Stimulated activated CD8-positive, alpha-beta memory T cell treated with anti-CD3 and anti-CD28 coated beads, Interleukin-7, amount 100 ng/mL, for 48 hours (primary cell): ENCODE results near the gene EPM2A.

ENCODE experiments used
- DNase-seq, 2 donors: peaks; one replicate each; pipeline ENCODE4 v3.0.0-alpha.2; 2020; ENCODE audit warnings: low read depth in 1 of 2; ENCODE audit errors: extremely low read depth in 1 of 2

Gene EPM2A

DNA sequence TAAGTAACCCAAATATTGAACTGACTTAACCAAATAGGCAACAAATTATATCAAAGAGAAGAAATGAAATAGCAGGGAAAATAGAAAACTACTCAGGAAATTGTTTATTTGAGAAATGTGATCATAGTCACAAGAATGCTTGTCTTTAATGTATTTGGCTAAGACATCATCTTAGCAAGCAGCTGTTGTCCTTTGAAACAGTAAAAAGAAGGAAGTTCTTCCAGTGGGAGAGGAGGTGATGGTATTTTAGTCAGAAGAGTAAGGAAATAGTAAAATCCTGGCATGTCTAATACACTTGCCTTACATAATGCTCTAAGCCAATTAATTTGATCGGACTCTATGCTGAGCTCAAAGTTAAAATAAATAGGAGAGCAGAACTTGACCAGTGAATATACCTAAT, 126.5 kb downstream of the EPM2A start:
- DNase-seq: no peak

DNA sequence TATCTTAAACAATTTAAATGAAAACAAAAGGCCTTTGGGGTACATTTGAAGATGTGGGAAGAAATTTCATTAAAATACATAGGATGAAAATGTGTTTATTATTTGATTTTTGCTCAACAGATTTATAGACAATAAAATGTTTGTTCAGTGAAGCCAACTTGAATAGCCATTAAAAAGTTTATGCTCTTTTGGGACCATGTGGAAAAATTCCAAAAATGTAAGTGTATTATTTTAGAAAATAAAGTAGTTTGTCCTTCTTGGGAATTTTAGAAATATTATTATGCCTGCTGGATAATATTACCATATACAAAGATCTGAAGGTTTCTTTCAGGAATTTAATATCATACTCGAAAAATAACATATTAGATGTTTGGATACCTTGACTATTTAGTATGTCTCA, 131.3 kb downstream of the EPM2A start:
- DNase-seq: no peak

DNA sequence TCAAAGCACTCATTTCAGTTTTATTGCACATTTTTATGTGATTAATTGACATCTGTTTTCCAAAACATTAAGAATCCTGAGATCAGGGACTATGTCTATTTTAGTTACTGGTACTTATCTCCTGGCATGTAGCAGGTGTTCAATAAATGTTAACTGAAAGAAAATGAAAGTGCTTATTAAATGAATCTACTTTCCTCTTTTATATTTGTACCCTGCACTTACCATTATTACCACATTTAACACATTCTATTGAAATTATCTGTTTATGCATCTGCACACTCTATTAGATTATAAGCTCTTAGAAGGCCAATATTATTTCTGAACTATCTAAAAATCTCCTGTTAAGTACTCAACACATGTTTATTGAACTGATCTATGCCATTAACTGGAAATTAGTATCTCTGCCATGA, 131.9 kb downstream of the EPM2A start:
- no peak for DNase-seq

DNA sequence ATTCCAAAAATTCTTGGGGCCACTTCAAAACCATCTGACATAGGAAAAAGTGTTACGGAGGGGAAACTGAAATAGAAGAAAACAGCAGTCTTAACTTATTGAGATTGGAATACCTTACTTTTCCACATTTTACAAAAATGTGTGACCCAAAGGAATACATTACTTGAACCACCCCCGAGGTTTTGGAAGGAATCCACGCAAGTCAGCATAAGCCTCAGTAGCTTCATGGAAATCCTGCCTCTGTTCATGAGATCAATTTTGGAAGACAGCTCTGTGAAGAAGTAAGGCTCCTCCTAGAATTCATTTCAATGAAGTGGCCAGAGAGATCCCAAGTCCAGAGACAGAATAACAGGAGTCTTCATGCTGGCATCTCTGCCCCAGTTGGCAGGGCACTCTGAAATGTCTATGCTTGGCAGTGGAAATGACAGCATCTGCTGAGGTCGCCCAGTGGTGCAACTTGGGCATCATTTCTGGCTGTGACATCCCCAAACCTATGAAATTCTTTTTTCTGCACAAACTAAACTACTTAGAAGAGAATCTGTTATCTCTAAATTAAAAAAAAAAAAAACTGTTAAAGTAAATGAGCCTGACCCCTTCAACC, 132.5 kb downstream of the EPM2A start:
- DNase-seq: no peak

DNA sequence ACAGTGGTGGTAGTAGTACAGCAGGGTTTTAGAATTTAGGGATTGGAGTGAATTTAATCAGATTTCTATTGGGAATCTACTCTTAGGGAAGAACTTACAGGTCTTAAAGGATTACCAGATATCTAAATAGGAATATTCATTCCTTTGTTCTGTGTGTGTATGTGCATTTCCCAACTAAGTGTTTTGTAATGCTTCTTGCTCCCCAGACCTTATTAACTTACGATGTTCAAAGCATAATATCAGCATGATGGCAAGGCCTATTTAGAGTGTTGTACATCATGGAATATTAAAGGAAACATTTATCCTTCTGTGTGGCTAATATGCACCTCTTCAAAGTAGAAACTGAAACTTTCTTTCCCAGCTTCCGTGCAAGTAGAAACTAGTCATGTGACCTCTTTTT, 133.9 kb downstream of the EPM2A start:
- no peak for DNase-seq

DNA sequence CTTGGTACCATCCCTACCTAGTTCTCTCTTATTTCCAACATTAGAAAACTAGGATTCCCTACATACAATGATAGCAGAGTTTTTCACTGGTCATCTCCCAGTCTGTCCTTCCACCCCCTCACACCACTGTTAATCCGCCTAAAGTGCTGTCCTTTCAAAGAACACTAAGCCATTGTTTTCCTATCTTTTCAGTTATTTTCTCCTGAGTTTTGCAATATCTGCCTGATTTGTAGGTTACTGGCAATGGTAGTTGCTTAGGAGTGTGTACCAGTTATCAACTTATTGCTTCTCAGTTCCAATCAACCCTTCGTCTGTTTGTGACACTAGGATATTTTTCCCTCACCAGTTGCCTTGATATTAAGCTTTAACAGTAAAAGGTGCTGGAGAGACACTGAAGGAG, 135.0 kb downstream of the EPM2A start:
- no peak for DNase-seq

DNA sequence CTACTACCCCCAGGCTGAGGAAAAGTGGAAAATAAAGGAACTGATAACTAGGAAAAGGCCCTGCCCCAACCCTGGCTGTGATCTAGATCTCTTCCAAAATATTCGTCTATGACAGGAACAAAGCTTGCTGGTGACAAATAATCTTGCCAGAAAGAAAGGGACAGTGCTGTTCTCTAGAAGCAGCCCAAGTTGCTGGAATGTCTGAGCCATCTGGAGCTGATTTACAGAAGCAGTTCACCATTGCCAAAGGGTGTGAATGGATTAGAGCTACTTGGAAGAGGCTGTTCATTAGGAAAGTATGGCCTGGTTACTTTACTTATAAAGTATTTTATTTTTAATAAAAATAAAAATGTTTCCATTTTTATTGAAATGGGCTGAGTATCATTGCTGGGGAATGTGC, 146.3 kb downstream of the EPM2A start:
- DNase-seq: no peak

DNA sequence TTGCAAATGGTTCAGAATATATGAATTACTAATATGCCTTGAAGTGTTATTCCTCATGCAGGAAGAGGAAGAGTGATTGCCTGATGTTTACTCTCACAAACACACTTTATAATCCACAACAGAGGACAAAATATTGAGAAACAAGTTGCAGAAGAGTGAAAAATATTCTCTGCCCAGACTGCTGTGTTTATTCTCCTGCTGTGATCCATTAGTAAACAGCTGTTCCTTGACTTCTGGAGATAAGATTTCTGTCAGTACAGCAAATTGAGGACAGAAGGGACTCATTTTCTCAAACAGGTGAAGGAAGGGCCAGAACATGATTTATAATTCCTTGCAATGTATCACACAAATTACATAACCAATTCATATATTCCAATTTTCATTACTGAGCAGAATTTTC, 148.0 kb downstream of the EPM2A start:
- no peak for DNase-seq

DNA sequence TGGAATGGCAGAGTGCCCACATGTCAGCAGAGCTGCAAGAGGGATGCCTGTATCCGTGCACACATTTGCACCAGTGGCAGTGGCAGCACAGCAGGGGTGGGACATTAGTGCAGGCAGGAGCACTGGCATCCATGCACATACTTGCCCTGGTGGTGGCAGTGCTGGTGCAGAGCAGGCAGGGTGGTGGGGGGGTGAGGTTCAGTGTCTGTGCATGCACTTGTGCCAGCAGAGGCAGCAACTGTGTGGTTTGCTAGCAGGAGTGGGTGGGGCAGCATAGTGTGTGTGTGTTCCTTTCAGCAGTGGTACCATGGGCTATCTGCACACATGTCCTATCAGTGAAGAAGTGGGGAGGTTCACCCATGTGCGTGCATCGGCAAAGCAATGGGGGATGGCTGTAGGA, 151.6 kb downstream of the EPM2A start:
- no peak for DNase-seq
